Trophoblast cell (in vitro differentiated cells and primary cell): ENCODE measurements around the gene EDAR.

Source experiments
- DNase-seq, 2 donors: peaks; one replicate each; pipeline ENCODE4 v3.0.0-alpha.2; 2016
- H2AFZ ChIP-seq: 2 replicates; pipeline ENCODE4 v1.6.1; 2013; ENCODE audit warnings: low read length, moderate library complexity, mild to moderate bottlenecking; ENCODE audit not compliant: insufficient read depth, poor library complexity
- H2AK5ac ChIP-seq: 2 replicates; pipeline ENCODE4 v1.6.1; 2013; ENCODE audit warnings: mild to moderate bottlenecking, low read length
- H2BK120ac ChIP-seq: 2 replicates; pipeline ENCODE4 v1.6.1; 2013; ENCODE audit warnings: low read length, mild to moderate bottlenecking, moderate library complexity; ENCODE audit not compliant: insufficient read depth, poor library complexity
- H2BK12ac ChIP-seq: 2 replicates; pipeline ENCODE4 v1.6.1; 2013; ENCODE audit warnings: mild to moderate bottlenecking, low read length, moderate library complexity
- H2BK5ac ChIP-seq: 2 replicates; pipeline ENCODE4 v1.6.1; 2013; ENCODE audit warnings: low read length, low read depth, moderate library complexity, mild to moderate bottlenecking; ENCODE audit not compliant: poor library complexity
- H3K14ac ChIP-seq: 2 replicates; pipeline ENCODE4 v1.6.1; 2013; ENCODE audit warnings: mild to moderate bottlenecking, low read length
- H3K18ac ChIP-seq: 2 replicates; pipeline ENCODE4 v1.6.1; 2013; ENCODE audit warnings: mild to moderate bottlenecking, low read length
- H3K23ac ChIP-seq: 2 replicates; pipeline ENCODE4 v1.6.1; 2013; ENCODE audit warnings: low read length
- H3K27ac ChIP-seq: 2 replicates; pipeline ENCODE4 v1.5.1; 2013; ENCODE audit warnings: low read depth, mild to moderate bottlenecking, inconsistent platforms, low read length, moderate library complexity
- H3K27me3 ChIP-seq: 2 replicates; pipeline ENCODE4 v1.6.1; 2013; ENCODE audit warnings: inconsistent platforms, mild to moderate bottlenecking, low read length, moderate library complexity; ENCODE audit not compliant: insufficient read depth
- H3K36me3 ChIP-seq, 2 experiments: 1 replicate in 1 of 2; 2 replicates in 1 of 2; pipeline ENCODE4 v1.6.1; 2013; ENCODE audit warnings: low read length in 2 of 2, mild to moderate bottlenecking in 2 of 2, moderate library complexity in 1 of 2; ENCODE audit not compliant: insufficient read depth in 2 of 2, control insufficient read depth in 1 of 2
- H3K4ac ChIP-seq: 2 replicates; pipeline ENCODE4 v1.6.1; 2013; ENCODE audit warnings: low read depth, mild to moderate bottlenecking, low read length, moderate library complexity
- H3K4me1 ChIP-seq, 2 experiments: 1 replicate in 1 of 2; 2 replicates in 1 of 2; pipeline ENCODE4 v1.6.1; 2013; ENCODE audit warnings: low read length in 2 of 2, mild to moderate bottlenecking in 2 of 2, moderate library complexity in 1 of 2; ENCODE audit not compliant: insufficient read depth in 2 of 2, control insufficient read depth in 1 of 2
- H3K4me2 ChIP-seq: 2 replicates; pipeline ENCODE4 v1.6.1; 2013; ENCODE audit warnings: inconsistent platforms, mild to moderate bottlenecking, low read length, moderate library complexity
- H3K4me3 ChIP-seq: 2 replicates; pipeline ENCODE4 v1.5.1; 2013; ENCODE audit warnings: mild to moderate bottlenecking, low read depth, low read length, inconsistent platforms
- H3K79me1 ChIP-seq: one replicate; pipeline ENCODE4 v1.6.1; 2013; ENCODE audit warnings: low read length
- H3K79me2 ChIP-seq: 2 replicates; pipeline ENCODE4 v1.6.1; 2013; ENCODE audit warnings: low read length, mild to moderate bottlenecking; ENCODE audit not compliant: control insufficient read depth, insufficient read depth, poor library complexity
- H3K9ac ChIP-seq: 2 replicates; pipeline ENCODE4 v1.6.1; 2013; ENCODE audit warnings: mild to moderate bottlenecking, low read length
- H3K9me3 ChIP-seq: 2 replicates; pipeline ENCODE4 v1.6.1; 2013; ENCODE audit warnings: low read depth, mild to moderate bottlenecking, control low read depth, inconsistent platforms, low read length; ENCODE audit not compliant: insufficient read depth
- H4K12ac ChIP-seq: 2 replicates; pipeline ENCODE4 v1.6.1; 2013; ENCODE audit warnings: low read depth, mild to moderate bottlenecking, low read length, moderate library complexity
- H4K8ac ChIP-seq: 2 replicates; pipeline ENCODE4 v1.6.1; 2013; ENCODE audit warnings: low read depth, mild to moderate bottlenecking, low read length, moderate library complexity
- H4K91ac ChIP-seq: one replicate; pipeline ENCODE4 v1.6.1; 2013; ENCODE audit warnings: low read depth, mild to moderate bottlenecking, low read length, moderate library complexity
- WGBS: extraction: QIAGEN DNeasy Blood & Tissue Kit; methylation state at CpG from one replicate; pipeline ENCODE4 v1.1.7; 2013; ENCODE audit warnings: missing lambda C conversion rate; ENCODE audit not compliant: insufficient read length, insufficient coverage; ENCODE audit errors: extremely low coverage; 5-methylcytosine and 5-hydroxymethylcytosine counted together

Gene EDAR

GRCh38 chr2:108926561-108927380 lies 62.2 kb downstream of the EDAR start:
- Histone ChIP-seq H3K4ac (no peak overlapping the region), H3K9me3 (peaks cover 2% of the 10 kb centered on the region), H3K18ac (no peak overlapping the region), H2AK5ac (no peak overlapping the region), H2BK120ac (no peak overlapping the region), H3K27me3 (no peaks in the 10 kb centered on the region), H2BK12ac (no peak overlapping the region), H3K4me3 (no peak overlapping the region), H3K4me2 (no peak overlapping the region), H3K27ac (no peak overlapping the region), H3K36me3 (no peaks in the 10 kb centered on the region), H3K14ac (no peak overlapping the region), H3K79me2 (no peaks in the 10 kb centered on the region), H3K23ac (no peak overlapping the region), H2AFZ (no peak overlapping the region), H4K8ac (no peak overlapping the region), H4K91ac (no peak overlapping the region), H2BK5ac (no peak overlapping the region), H3K79me1 (no peaks in the 10 kb centered on the region), H4K12ac (no peak overlapping the region), H3K4me1 (peaks cover 0 to 2% of the 10 kb centered on the region in 2 experiments), H3K9ac (no peak overlapping the region)
- DNase-seq, result no peak
- WGBS, result no CpG with 5 or more reads among the region's 20 CpGs

- Histone ChIP-seq H3K18ac (no peak overlapping the region), H2BK12ac (no peak overlapping the region), H3K4me2 (no peak overlapping the region), H3K27me3 (no peaks in the 10 kb centered on the region), H3K23ac (no peak overlapping the region), H4K12ac (no peak overlapping the region), H3K14ac (no peak overlapping the region), H3K36me3 (no peaks in the 10 kb centered on the region), H2BK120ac (no peak overlapping the region), H3K4ac (no peak overlapping the region), H2AFZ (no peak overlapping the region), H3K4me1 (peaks cover 0 to 2% of the 10 kb centered on the region in 2 experiments), H3K79me1 (no peaks in the 10 kb centered on the region), H3K79me2 (no peaks in the 10 kb centered on the region), H3K4me3 (no peak overlapping the region), H3K9me3 (peaks cover 2% of the 10 kb centered on the region), H4K8ac (no peak overlapping the region), H3K27ac (no peak overlapping the region), H2AK5ac (no peak overlapping the region), H2BK5ac (no peak overlapping the region), H4K91ac (no peak overlapping the region), H3K9ac (no peak overlapping the region)
- DNase-seq, result no peak
- no CpG with 5 or more reads among the region's 8 CpGs for WGBS
Measured at GRCh38 chr2:108925735-108926134, 63.3 kb downstream of the EDAR start.

- WGBS, result no CpG with 5 or more reads among the region's 6 CpGs
- Histone ChIP-seq H2BK5ac (no peak overlapping the region), H3K4me2 (no peak overlapping the region), H4K8ac (no peak overlapping the region), H2AK5ac (no peak overlapping the region), H3K79me2 (no peaks in the 10 kb centered on the region), H2AFZ (no peak overlapping the region), H4K12ac (no peak overlapping the region), H3K27ac (no peak overlapping the region), H3K9ac (no peak overlapping the region), H3K9me3 (peaks cover 2% of the 10 kb centered on the region), H3K23ac (no peak overlapping the region), H2BK120ac (no peak overlapping the region), H3K79me1 (no peaks in the 10 kb centered on the region), H3K14ac (no peak overlapping the region), H3K18ac (no peak overlapping the region), H3K36me3 (no peaks in the 10 kb centered on the region), H4K91ac (no peak overlapping the region), H2BK12ac (no peak overlapping the region), H3K4ac (no peak overlapping the region), H3K4me1 (peaks cover 0 to 2% of the 10 kb centered on the region in 2 experiments), H3K4me3 (no peak overlapping the region), H3K27me3 (no peaks in the 10 kb centered on the region)
- no peak for DNase-seq
Measured at GRCh38 chr2:108925286-108925685, 63.7 kb downstream of the EDAR start.

- Histone ChIP-seq H2BK5ac (no peak overlapping the region), H3K4me2 (no peak overlapping the region), H3K14ac (no peak overlapping the region), H4K12ac (no peak overlapping the region), H2AK5ac (no peak overlapping the region), H3K36me3 (no peaks in the 10 kb centered on the region), H3K9ac (no peak overlapping the region), H3K27me3 (no peaks in the 10 kb centered on the region), H3K18ac (no peak overlapping the region), H3K4ac (no peak overlapping the region), H3K4me3 (no peak overlapping the region), H4K8ac (no peak overlapping the region), H4K91ac (no peak overlapping the region), H3K79me1 (no peaks in the 10 kb centered on the region), H3K27ac (no peak overlapping the region), H3K23ac (no peak overlapping the region), H3K79me2 (no peaks in the 10 kb centered on the region), H3K9me3 (peaks cover 2% of the 10 kb centered on the region), H3K4me1 (peaks cover 0 to 2% of the 10 kb centered on the region in 2 experiments), H2BK120ac (no peak overlapping the region), H2AFZ (no peak overlapping the region), H2BK12ac (no peak overlapping the region)
- no CpG with 5 or more reads among the region's 14 CpGs for WGBS
- DNase-seq, result no peak
Measured at GRCh38 chr2:108924580-108925251, 64.3 kb downstream of the EDAR start.
